Right lobe of liver (tissue), 4 donors: ENCODE measurements around the gene DOCK2.

ENCODE experiments used
- CTCF ChIP-seq, 4 donors: fragments of 200-600 bp in 3 of 4; fragments of 450-650 bp in 1 of 4; IDR thresholded peaks; one replicate each; pipeline versions ENCODE4 v1.5.1 to v1.8.0; 2016 to 2022; ENCODE audit warnings: antibody characterized with exemption in 4 of 4, mild to moderate bottlenecking in 2 of 4
- POLR2A ChIP-seq: fragments of 450-650 bp; IDR thresholded peaks from one replicate; pipeline ENCODE4 v1.6.1; 2017; ENCODE audit warnings: antibody characterized with exemption, mild to moderate bottlenecking
- donor health status: DM: no; HTN: no; CAD: no.
- donor health status: DM: no; HTN: no; CAD: no.
- donor health status: DM: no; HTN: yes; CAD: no.

GRCh38 chr5:169744336-169744735 lies 107.3 kb downstream of the DOCK2 start:
- TF ChIP-seq POLR2A (no peak), CTCF (IDR thresholded peaks at IDR 0.05) (no peak)
